MM.1S (cell line): ENCODE measurements around the gene ADD1.

ENCODE experiments used
- CTCF ChIP-seq: fragments of 300-600 bp; sonication (generic); IDR thresholded peaks from 2 replicates; pipeline ENCODE4 v1.5.1; 2016; ENCODE audit warnings: antibody characterized with exemption, low read length, mixed read lengths
- EZH2phosphoT487 ChIP-seq: fragments of 300-600 bp; sonication (generic); IDR thresholded peaks from 2 replicates; pipeline ENCODE4 v1.6.1; 2018; ENCODE audit warnings: antibody characterized with exemption, low read length

GRCh38 chr4:2862528-2862927, 18.9 kb downstream of the ADD1 start:
- TF ChIP-seq CTCF = no peak
- TF ChIP-seq EZH2phosphoT487 = no peak
